Right forelimb (tissue), 1 donor: Measurements from ENCODE around the gene PPFIBP2.
"Not testable (repeated sequence)": the region's sequence is repeated elsewhere in the genome, so short reads cannot be mapped to it uniquely, and the experiment has no call there.

Source experiments
- DNase-seq: peaks from one replicate; pipeline ENCODE4 v3.0.0-alpha.2; 2018

The PPFIBP2 gene

GRCh38 chr11:7639643-7640025 is 125.8 kb downstream of the PPFIBP2 start:
- DNase-seq = no peak

GRCh38 chr11:7640816-7641215 is 127.0 kb downstream of the PPFIBP2 start:
- DNase-seq = no peak

GRCh38 chr11:7642747-7643146 is 128.9 kb downstream of the PPFIBP2 start:
- no peak for DNase-seq

GRCh38 chr11:7643314-7643713 is 129.5 kb downstream of the PPFIBP2 start:
- DNase-seq = no peak

GRCh38 chr11:7645206-7645605 is 131.4 kb downstream of the PPFIBP2 start:
- no peak for DNase-seq

GRCh38 chr11:7646866-7647265 is 133.1 kb downstream of the PPFIBP2 start:
- no peak for DNase-seq

- DNase-seq = no peak
Observed at GRCh38 chr11:7648264-7648663, 134.5 kb downstream of the PPFIBP2 start.

GRCh38 chr11:7651140-7651551 is 137.3 kb downstream of the PPFIBP2 start:
- no peak for DNase-seq

GRCh38 chr11:7651700-7652099 is 137.9 kb downstream of the PPFIBP2 start:
- no peak for DNase-seq

GRCh38 chr11:7654195-7654705 is 140.5 kb downstream of the PPFIBP2 start:
- no peak for DNase-seq

- DNase-seq = no peak
Observed at GRCh38 chr11:7655253-7656217, 141.7 kb downstream of the PPFIBP2 start.

GRCh38 chr11:7656704-7657103 is 142.9 kb downstream of the PPFIBP2 start:
- DNase-seq = no peak

GRCh38 chr11:7657306-7658025 is 143.7 kb downstream of the PPFIBP2 start:
- no peak for DNase-seq

- DNase-seq = not testable (repeated sequence)
Observed at GRCh38 chr11:7663531-7663930, 149.7 kb downstream of the PPFIBP2 start.

- no peak for DNase-seq
Observed at GRCh38 chr11:7664867-7665266, 151.1 kb downstream of the PPFIBP2 start.

GRCh38 chr11:7665473-7666291 is 151.9 kb downstream of the PPFIBP2 start:
- peak; percentile 88 for DNase-seq

GRCh38 chr11:7666292-7666866 is 152.6 kb downstream of the PPFIBP2 start:
- no peak for DNase-seq

GRCh38 chr11:7667460-7667859 is 153.7 kb downstream of the PPFIBP2 start:
- no peak for DNase-seq

GRCh38 chr11:7668464-7668863 is 154.7 kb downstream of the PPFIBP2 start:
- DNase-seq = no peak

- no peak for DNase-seq
Observed at GRCh38 chr11:7668911-7669310, 155.1 kb downstream of the PPFIBP2 start.

GRCh38 chr11:7670641-7671040 is 156.8 kb downstream of the PPFIBP2 start:
- no peak for DNase-seq
